ENCODE results near the gene CCNY.

DNA sequence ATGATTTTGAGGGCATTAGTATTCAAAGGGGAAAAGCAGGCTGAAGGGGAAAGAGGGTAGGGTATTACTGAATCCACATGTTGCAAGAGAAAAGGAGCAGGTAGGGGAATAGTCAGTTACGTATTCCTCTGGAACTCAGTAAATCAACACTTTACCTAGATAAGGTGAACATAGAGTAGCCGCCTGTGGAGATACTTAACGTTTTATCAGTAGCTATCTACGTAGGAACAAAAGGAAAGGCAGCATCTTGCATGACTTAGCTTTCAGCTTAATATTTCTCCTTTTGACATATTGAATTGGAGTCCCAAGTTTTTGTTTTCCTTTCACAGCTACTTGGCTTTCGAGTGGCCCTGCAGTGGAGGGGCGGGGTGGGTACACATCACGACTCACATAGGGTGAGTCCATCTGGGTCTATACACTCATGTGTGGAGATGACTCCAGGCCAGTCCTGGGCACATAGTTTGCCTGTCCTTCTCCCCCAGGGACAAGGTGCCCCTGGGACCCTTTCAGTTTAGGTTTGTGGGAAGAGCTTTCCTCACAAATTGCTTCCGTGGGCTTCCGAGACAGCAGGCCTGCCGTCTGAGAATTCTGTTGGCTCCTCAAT lies 48.1 kb downstream of the CCNY start:
- TF ChIP-seq, protein P1, sequence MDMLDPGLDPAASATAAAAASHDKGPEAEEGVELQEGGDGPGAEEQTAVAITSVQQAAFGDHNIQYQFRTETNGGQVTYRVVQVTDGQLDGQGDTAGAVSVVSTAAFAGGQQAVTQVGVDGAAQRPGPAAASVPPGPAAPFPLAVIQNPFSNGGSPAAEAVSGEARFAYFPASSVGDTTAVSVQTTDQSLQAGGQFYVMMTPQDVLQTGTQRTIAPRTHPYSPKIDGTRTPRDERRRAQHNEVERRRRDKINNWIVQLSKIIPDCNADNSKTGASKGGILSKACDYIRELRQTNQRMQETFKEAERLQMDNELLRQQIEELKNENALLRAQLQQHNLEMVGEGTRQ (IDR thresholded peaks at IDR 0.05), result no peak
- TF ChIP-seq NFE2L2 (conservative IDR thresholded peaks at IDR 0.05; ENCODE audit: low read length) (no peak), POLR2A (IDR thresholded peaks at IDR 0.05; ENCODE audit: low read length) (no peak), NR3C1 (IDR thresholded peaks at IDR 0.05) (no peak), HDAC2 (IDR thresholded peaks at IDR 0.05) (no peak), CEBPB (IDR thresholded peaks at IDR 0.05) (no peak), KDM1A (IDR thresholded peaks at IDR 0.05; ENCODE audit: low read depth) (no peak), POLR2AphosphoS2 (conservative IDR thresholded peaks at IDR 0.05; ENCODE audit: low read length) (no peak), MAFK (IDR thresholded peaks at IDR 0.05; ENCODE audit: partially characterized antibody) (no peak), MYC (IDR thresholded peaks at IDR 0.05; ENCODE audit: borderline replicate concordance, low read length) (no peak)
- TF ChIP-seq, protein P2, sequence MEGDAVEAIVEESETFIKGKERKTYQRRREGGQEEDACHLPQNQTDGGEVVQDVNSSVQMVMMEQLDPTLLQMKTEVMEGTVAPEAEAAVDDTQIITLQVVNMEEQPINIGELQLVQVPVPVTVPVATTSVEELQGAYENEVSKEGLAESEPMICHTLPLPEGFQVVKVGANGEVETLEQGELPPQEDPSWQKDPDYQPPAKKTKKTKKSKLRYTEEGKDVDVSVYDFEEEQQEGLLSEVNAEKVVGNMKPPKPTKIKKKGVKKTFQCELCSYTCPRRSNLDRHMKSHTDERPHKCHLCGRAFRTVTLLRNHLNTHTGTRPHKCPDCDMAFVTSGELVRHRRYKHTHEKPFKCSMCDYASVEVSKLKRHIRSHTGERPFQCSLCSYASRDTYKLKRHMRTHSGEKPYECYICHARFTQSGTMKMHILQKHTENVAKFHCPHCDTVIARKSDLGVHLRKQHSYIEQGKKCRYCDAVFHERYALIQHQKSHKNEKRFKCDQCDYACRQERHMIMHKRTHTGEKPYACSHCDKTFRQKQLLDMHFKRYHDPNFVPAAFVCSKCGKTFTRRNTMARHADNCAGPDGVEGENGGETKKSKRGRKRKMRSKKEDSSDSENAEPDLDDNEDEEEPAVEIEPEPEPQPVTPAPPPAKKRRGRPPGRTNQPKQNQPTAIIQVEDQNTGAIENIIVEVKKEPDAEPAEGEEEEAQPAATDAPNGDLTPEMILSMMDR (IDR thresholded peaks at IDR 0.05), result no peak
